H1 (cell line): ENCODE results near the gene MAPK8. TPM values are rescaled to one million over a fixed set of nuclear protein-coding genes. Genes with fewer than 3 reads are reported as not detected.

ENCODE experiments used
- CTCF ChIA-PET: fragments of 300-600 bp; sonication (Branson Sonifier 250); formaldehyde crosslinking; loops from one replicate; lab custom pipeline; 2021; ENCODE audit not compliant: partially characterized antibody; lab: Charles Lee
- POLR2A ChIA-PET: fragments of 300-600 bp; sonication (Branson Sonifier 250); formaldehyde crosslinking; loops from one replicate; lab custom pipeline; 2021; ENCODE audit warnings: inconsistent platforms; ENCODE audit not compliant: partially characterized antibody; lab: Charles Lee
- DNase-seq, 2 experiments: peaks; one replicate each; pipeline versions ENCODE4 v3.0.0 to v3.0.0-alpha.2; 2010 to 2022; ENCODE audit warnings: low spot score in 2 of 2, low read depth in 1 of 2, mixed read lengths in 1 of 2
- FAIRE-seq: peaks from 2 replicates; lab custom pipeline; 2011; peaks lifted over from hg19 to GRCh38; lab: Jason Lieb, UNC
- H2AFZ ChIP-seq: 2 replicates; pipeline ENCODE4 v1.8.1; 2012; ENCODE audit warnings: low read length, inconsistent platforms
- H2AK5ac ChIP-seq: 2 replicates; pipeline ENCODE4 v1.6.1; 2013; ENCODE audit warnings: low read depth, low read length
- H2BK120ac ChIP-seq: replicated peaks from 2 replicates; pipeline ENCODE3; 2013; ENCODE audit warnings: low read depth, low read length, inconsistent platforms
- H2BK12ac ChIP-seq: 2 replicates; pipeline ENCODE4 v1.6.1; 2013; ENCODE audit warnings: low read depth, low read length
- H2BK15ac ChIP-seq: 2 replicates; pipeline ENCODE4 v1.6.1; 2013; ENCODE audit warnings: low read length
- H2BK20ac ChIP-seq: 2 replicates; pipeline ENCODE4 v1.6.1; 2013; ENCODE audit warnings: low read length
- H2BK5ac ChIP-seq: 2 replicates; pipeline ENCODE4 v1.6.1; 2013; ENCODE audit warnings: low read depth, low read length
- H3K14ac ChIP-seq: 2 replicates; pipeline ENCODE4 v1.6.1; 2013; ENCODE audit warnings: inconsistent platforms; ENCODE audit not compliant: insufficient read length
- H3K18ac ChIP-seq: 2 replicates; pipeline ENCODE4 v1.6.1; 2013; ENCODE audit warnings: low read length; ENCODE audit errors: extremely low read depth
- H3K23ac ChIP-seq: 2 replicates; pipeline ENCODE4 v1.6.1; 2013; ENCODE audit warnings: inconsistent platforms; ENCODE audit not compliant: insufficient read length
- H3K23me2 ChIP-seq: 2 replicates; pipeline ENCODE4 v1.6.1; 2013; ENCODE audit warnings: low read depth, low read length
- H3K27ac ChIP-seq: 2 replicates; pipeline ENCODE4 v1.6.1; 2011; ENCODE audit warnings: low read depth, low read length, inconsistent platforms
- H3K27me3 ChIP-seq, 4 experiments: replicated peaks in 1 of 4; 1 replicate in 1 of 4; 2 replicates in 3 of 4; pipeline versions ENCODE4 v1.6.1 to v1.8.1; 2011 to 2013; ENCODE audit warnings: low read length in 3 of 4, mild to moderate bottlenecking in 3 of 4, inconsistent platforms in 2 of 4, mixed read lengths in 2 of 4, moderate library complexity in 1 of 4; ENCODE audit not compliant: control insufficient read depth in 3 of 4, insufficient read depth in 3 of 4; ENCODE audit errors: extremely low read depth in 1 of 4
- H3K36me3 ChIP-seq, 4 experiments: 2 replicates each; pipeline versions ENCODE4 v1.6.1 to v1.8.1; 2011 to 2013; ENCODE audit warnings: mild to moderate bottlenecking in 4 of 4, low read length in 3 of 4, moderate library complexity in 2 of 4, control low read depth in 1 of 4, inconsistent platforms in 1 of 4; ENCODE audit not compliant: insufficient read depth in 4 of 4, control insufficient read depth in 2 of 4
- H3K4ac ChIP-seq: replicated peaks from 2 replicates; pipeline ENCODE3; 2013; ENCODE audit warnings: low read length, low read depth, mixed read lengths, inconsistent platforms; ENCODE audit not compliant: insufficient read length
- H3K4me1 ChIP-seq, 4 experiments: replicated peaks in 1 of 4; 1 replicate in 1 of 4; 2 replicates in 3 of 4; pipeline versions ENCODE4 v1.6.1 to v1.8.1; 2011 to 2013; ENCODE audit warnings: low read length in 3 of 4, inconsistent platforms in 2 of 4, mixed read lengths in 1 of 4; ENCODE audit not compliant: insufficient read depth in 4 of 4, control insufficient read depth in 3 of 4
- H3K4me2 ChIP-seq, 2 experiments: 2 replicates each; pipeline versions ENCODE4 v1.6.1 to v1.8.1; 2011 to 2013; ENCODE audit warnings: low read depth in 2 of 2, low read length in 2 of 2, control low read depth in 1 of 2, inconsistent platforms in 1 of 2, mild to moderate bottlenecking in 1 of 2; ENCODE audit not compliant: insufficient read depth in 1 of 2
- H3K4me3 ChIP-seq, 4 experiments: fragments of 200-600, 300-600 bp in 1 of 4; sonication (generic), shearing (Covaris generic), sonication (Bioruptor Twin) in 1 of 4; 2 replicates each; pipeline versions ENCODE4 v1.5.1 to v1.8.1; 2011 to 2016; ENCODE audit warnings: low read length in 4 of 4, low read depth in 3 of 4, control low read depth in 2 of 4, inconsistent platforms in 2 of 4, mild to moderate bottlenecking in 2 of 4, mixed read lengths in 1 of 4, moderate library complexity in 1 of 4; ENCODE audit not compliant: insufficient read depth in 2 of 4; ENCODE audit errors: extremely low read depth in 1 of 4
- H3K56ac ChIP-seq: replicated peaks from 2 replicates; pipeline ENCODE3; 2013; ENCODE audit warnings: low read depth, mild to moderate bottlenecking, mixed read lengths, low read length, inconsistent platforms; ENCODE audit not compliant: insufficient read length
- H3K79me1 ChIP-seq: 2 replicates; pipeline ENCODE4 v1.6.1; 2013; ENCODE audit warnings: low read depth, low read length, control low read depth
- H3K79me2 ChIP-seq, 2 experiments: 2 replicates each; pipeline versions ENCODE4 v1.6.1 to v1.8.1; 2012 to 2013; ENCODE audit warnings: low read length in 2 of 2, mild to moderate bottlenecking in 2 of 2, inconsistent platforms in 1 of 2; ENCODE audit not compliant: insufficient read depth in 2 of 2, control insufficient read depth in 1 of 2
- H3K9ac ChIP-seq, 4 experiments: replicated peaks in 1 of 4; 1 replicate in 1 of 4; 2 replicates in 3 of 4; pipeline versions ENCODE4 v1.6.1 to v1.8.1; 2011 to 2013; ENCODE audit warnings: low read depth in 3 of 4, low read length in 3 of 4, control low read depth in 2 of 4, mild to moderate bottlenecking in 2 of 4, moderate library complexity in 2 of 4, inconsistent platforms in 1 of 4; ENCODE audit errors: extremely low read depth in 1 of 4
- H3K9me3 ChIP-seq, 2 experiments: 2 replicates each; pipeline versions ENCODE4 v1.6.1 to v1.8.1; 2012 to 2013; ENCODE audit warnings: mild to moderate bottlenecking in 2 of 2, moderate library complexity in 2 of 2, control low read depth in 1 of 2, inconsistent platforms in 1 of 2, low read depth in 1 of 2, low read length in 1 of 2, mixed read lengths in 1 of 2; ENCODE audit not compliant: insufficient read depth in 2 of 2
- H4K20me1 ChIP-seq, 2 experiments: replicated peaks in 1 of 2; 2 replicates each; pipeline versions ENCODE3 to v1.8.1; 2011 to 2013; ENCODE audit warnings: inconsistent platforms in 2 of 2, low read length in 2 of 2, mild to moderate bottlenecking in 1 of 2; ENCODE audit not compliant: insufficient read depth in 2 of 2, control insufficient read depth in 1 of 2
- H4K5ac ChIP-seq: 2 replicates; pipeline ENCODE4 v1.6.1; 2013; ENCODE audit warnings: low read length, low read depth, mixed read lengths, inconsistent platforms; ENCODE audit not compliant: insufficient read length
- H4K8ac ChIP-seq: 2 replicates; pipeline ENCODE4 v1.8.0; 2013; ENCODE audit warnings: mild to moderate bottlenecking, moderate library complexity, low read length, inconsistent platforms; ENCODE audit not compliant: insufficient read depth; ENCODE audit errors: extremely low read depth
- H4K91ac ChIP-seq: replicated peaks from 2 replicates; pipeline ENCODE3; 2013; ENCODE audit warnings: low read length, mixed read lengths, inconsistent platforms; ENCODE audit not compliant: insufficient read length
- CBX5 ChIP-seq: fragments of 300-800, 300-1000 bp; sonication (generic); IDR thresholded peaks from 2 replicates; pipeline ENCODE4 v1.7.1; 2016; ENCODE audit warnings: antibody characterized with exemption, low read length, low read depth
- CHD2 ChIP-seq: IDR thresholded peaks from 2 replicates; pipeline ENCODE4 v1.6.1; 2012; ENCODE audit warnings: low read length, improper control_type of control experiment
- CTBP2 ChIP-seq: IDR thresholded peaks from 2 replicates; pipeline ENCODE4 v1.7.0; 2011; ENCODE audit warnings: borderline replicate concordance, mild to moderate bottlenecking, moderate library complexity, mixed read lengths, low read length; ENCODE audit not compliant: insufficient read depth, insufficient read length
- FOSL1 ChIP-seq: IDR thresholded peaks from 2 replicates; pipeline ENCODE4 v1.6.1; 2011; ENCODE audit warnings: mild to moderate bottlenecking, low read depth, low read length, moderate library complexity; ENCODE audit not compliant: insufficient read depth
- HDAC2 ChIP-seq, 2 experiments: fragments of 300-600 bp in 1 of 2; sonication (generic) in 1 of 2; IDR thresholded peaks; 2 replicates each; pipeline ENCODE4 v1.6.1; 2011 to 2012; ENCODE audit warnings: low read depth in 2 of 2, low read length in 2 of 2, mild to moderate bottlenecking in 2 of 2, moderate library complexity in 2 of 2, borderline replicate concordance in 1 of 2, inconsistent platforms in 1 of 2
- HDAC6 ChIP-seq: IDR thresholded peaks from one replicate; pipeline ENCODE4 v1.7.1; 2012; ENCODE audit warnings: low read depth, mild to moderate bottlenecking, inconsistent platforms, low read length, moderate library complexity
- NANOG ChIP-seq: IDR thresholded peaks from 2 replicates; pipeline ENCODE4 v1.6.1; 2011; ENCODE audit warnings: low read length, low read depth, mild to moderate bottlenecking, inconsistent platforms; ENCODE audit not compliant: insufficient read depth, poor library complexity, severe bottlenecking
- PHF8 ChIP-seq: fragments of 200-600 bp; sonication (generic); conservative IDR thresholded peaks from 2 replicates; pipeline ENCODE4 v1.7.1; 2012; ENCODE audit warnings: low read depth, mild to moderate bottlenecking, inconsistent platforms, low read length, moderate library complexity
- POLR2A ChIP-seq, 2 experiments: IDR thresholded peaks; 1 replicate in 1 of 2; 2 replicates in 1 of 2; pipeline ENCODE4 v1.6.1; 2011; ENCODE audit warnings: low read depth in 2 of 2, low read length in 2 of 2, mild to moderate bottlenecking in 2 of 2; ENCODE audit errors: control extremely low read depth in 1 of 2
- POLR2AphosphoS5 ChIP-seq: IDR thresholded peaks from 2 replicates; pipeline ENCODE4 v1.6.1; 2011; ENCODE audit warnings: low read depth, low read length
- RAD21 ChIP-seq, 2 experiments: IDR thresholded peaks in 1 of 2; conservative IDR thresholded peaks in 1 of 2; 2 replicates each; pipeline ENCODE4 v1.6.1; 2011; ENCODE audit warnings: low read depth in 2 of 2, low read length in 2 of 2, improper control_type of control experiment in 1 of 2, inconsistent platforms in 1 of 2, mild to moderate bottlenecking in 1 of 2, moderate library complexity in 1 of 2
- RNF2 ChIP-seq: fragments of 200-900, 300-1000 bp; sonication (generic); IDR thresholded peaks from 2 replicates; pipeline ENCODE4 v1.7.1; 2016; ENCODE audit warnings: borderline replicate concordance, low read depth, mild to moderate bottlenecking, antibody characterized with exemption, low read length; ENCODE audit not compliant: poor library complexity, severe bottlenecking; ENCODE audit errors: missing control alignments
- WGBS, 2 experiments: shearing (Covaris generic) in 1 of 2; methylation state at CpG; one replicate each; pipeline versions ENCODE4 v1.1.6 to v1.1.7; 2013 to 2015; ENCODE audit warnings: low lambda C conversion rate in 2 of 2, mixed read lengths in 2 of 2, inconsistent platforms in 1 of 2, low coverage in 1 of 2, missing lambda C conversion rate in 1 of 2; ENCODE audit not compliant: insufficient replicate concordance in 2 of 2, insufficient coverage in 1 of 2, insufficient read length in 1 of 2; ENCODE audit errors: extremely low coverage in 1 of 2, missing lambda C conversion rate in 1 of 2; 5-methylcytosine and 5-hydroxymethylcytosine counted together
- polyA plus RNA-seq, 7 experiments: library from polyadenylated mRNA; depleted of rRNA in 3 of 7; stranded (reverse) in 5 of 7; unstranded in 2 of 7; fragments of >200 nt in 5 of 7; fragments of 200-250 nt in 2 of 7; gene quantifications; 1 replicate in 5 of 7; 2 replicates in 1 of 7; 4 replicates in 1 of 7; pipeline versions ENCODE4 v1.2.1 to v1.2.3, GENCODE V29; 2011 to 2013; ENCODE audit warnings: missing spikeins in 2 of 7, mixed read lengths in 2 of 7
- total RNA-seq: library from RNA; stranded (reverse); fragmentation: NEBNext Ultra II Directional; extraction: Animal tissue kit (Norgen Biotek cat#: 25700); gene quantifications from 2 replicates; pipeline ENCODE4 v1.2.1, GENCODE V29; 2021

MAPK8 gene
- total and polyA plus RNA-seq, 2 of the 8 experiments (the other 6 are each of a cell fraction or from before 2014, with no cell fraction given), result 23.3 to 71.3 TPM

GRCh38 chr10:48430402-48430993 lies 124.0 kb downstream of the MAPK8 start:
- Histone ChIP-seq H4K91ac (no peak overlapping the region), H4K20me1 (no peaks in the 10 kb centered on the region), H4K5ac (no peak overlapping the region), H3K36me3 (peaks cover 0 to 13% (median under 1%) of the 10 kb centered on the region in 4 experiments; a peak in 4 of 8 replicates), H3K4me3 (no peak overlapping the region), H3K27ac (no peak overlapping the region), H3K14ac (no peak overlapping the region), H3K4ac (no peak overlapping the region), H2AFZ (no peak overlapping the region), H3K18ac (no peak overlapping the region), H4K8ac (no peak overlapping the region), H2BK12ac (no peak overlapping the region), H3K79me2 (no peaks in the 10 kb centered on the region), H3K79me1 (no peaks in the 10 kb centered on the region), H3K27me3 (no peaks in the 10 kb centered on the region), H3K4me2 (no peak overlapping the region), H3K23me2 (no peaks in the 10 kb centered on the region), H2BK20ac (no peak overlapping the region), H2BK5ac (no peak overlapping the region), H3K9ac (no peak overlapping the region), H3K56ac (no peak overlapping the region), H2BK120ac (no peak overlapping the region), H3K4me1 (no peaks in the 10 kb centered on the region), H3K9me3 (no peaks in the 10 kb centered on the region), H2BK15ac (no peak overlapping the region), H2AK5ac (no peak overlapping the region), H3K23ac (no peak overlapping the region)
- ChIA-PET POLR2A (no interaction called here), CTCF (interaction anchor here (1.2 kb wide), 1 partner anchor 67 kb away, joined by 3 read pairs; no protein-coding TSS in a partner anchor)
- DNase-seq (no peak), FAIRE-seq (no peak)
- 84% methylated on average over 4 of the region's 4 CpGs; no CpG with 5 or more reads in 1 of the 2 experiments for WGBS, 2 experiments
- no peak for TF ChIP-seq RAD21 (IDR thresholded peaks at IDR 0.05 in 1 of 2, conservative IDR thresholded peaks at IDR 0.05 in 1 of 2; ENCODE audit: low read depth in 2 of 2, low read length in 2 of 2)
- TF ChIP-seq HDAC2 (IDR thresholded peaks at IDR 0.05; ENCODE audit: borderline replicate concordance in 1 of 2, low read depth in 2 of 2, low read length in 2 of 2), result no peak
- no peak for TF ChIP-seq RNF2
- TF ChIP-seq PHF8, result no peak
- no peak for TF ChIP-seq NANOG
- TF ChIP-seq FOSL1, result no peak
- no peak for TF ChIP-seq CBX5
- no peak for TF ChIP-seq HDAC6
- TF ChIP-seq CHD2, result no peak
- TF ChIP-seq POLR2A (IDR thresholded peaks at IDR 0.05; ENCODE audit: control extremely low read depth in 1 of 2, low read depth in 2 of 2, low read length in 2 of 2), result no peak
- TF ChIP-seq CTBP2, result no peak
- TF ChIP-seq POLR2AphosphoS5, result no peak
